ENCODE measurements around the gene DSCAML1. TPM values are rescaled to one million over a fixed set of nuclear protein-coding genes. Genes with fewer than 3 reads are reported as not detected.

Gene DSCAML1
- total and polyA plus RNA-seq, 9 of the 15 experiments (the other 6 are each of a cell fraction or from before 2014, with no cell fraction given): not detected

GRCh38 chr11:117795638-117796455 is 1.2 kb downstream of the DSCAML1 start (continued):
- TF ChIP-seq AFF4 (CRISPR knock-in tag; IDR thresholded peaks at IDR 0.05): no peak
- no peak for TF ChIP-seq NCOR1 (IDR thresholded peaks at IDR 0.05)
- TF ChIP-seq BRCA1 (IDR thresholded peaks at IDR 0.05): no peak
- no peak for TF ChIP-seq BRCA1 (CRISPR knock-in tag; IDR thresholded peaks at IDR 0.05)
- TF ChIP-seq TARDBP (IDR thresholded peaks at IDR 0.05): no peak

All from K562 (cell line).